HCT116 (cell line): ENCODE measurements around the gene MBD1. TPM values are rescaled to one million over a fixed set of nuclear protein-coding genes. Genes with fewer than 3 reads are reported as not detected.

Experiments used
- ATAC-seq: fragments of 200-7000 bp; cut with Tn5 transposase; 2 replicates; pipeline ENCODE4 v1.9.1; 2020; ENCODE audit warnings: mild to moderate bottlenecking, moderate library complexity
- BruUV-seq: library from RNA; stranded (reverse); fragments of 400-500 nt; replicated peaks from 2 replicates; lab custom pipeline; 2021; lab: Mats Ljungman, UMichigan
- CTCF ChIA-PET: fragments of 300-600 bp; sonication (Branson Sonifier 250); formaldehyde crosslinking; loops from one replicate; lab custom pipeline; 2021; ENCODE audit warnings: antibody characterized with exemption; lab: Charles Lee
- POLR2A ChIA-PET: fragments of 300-600, 350-600 bp; sonication (Branson Sonifier 250); formaldehyde crosslinking; loops from one replicate; lab custom pipeline; 2021; ENCODE audit warnings: antibody characterized with exemption; lab: Charles Lee
- RAD21 ChIA-PET, 2 experiments: fragments of 300-600 bp; sonication (Branson Sonifier 250); formaldehyde crosslinking; loops; one replicate each; lab custom pipeline; 2023; ENCODE audit warnings: low total read pairs in 2 of 2; ENCODE audit not compliant: uncharacterized antibody in 2 of 2, unreplicated experiment in 2 of 2, low non-redundant PET in 1 of 2; lab: Charles Lee
- DNase-seq: peaks from one replicate; pipeline ENCODE4 v3.0.0-alpha.2; 2010; ENCODE audit warnings: low read depth, low spot score
- H2AFZ ChIP-seq: fragments of 200-600 bp; shearing (Covaris generic), sonication (generic); 2 replicates; pipeline ENCODE4 v1.6.1; 2017; ENCODE audit warnings: low read depth, mixed run types, mixed read lengths, antibody characterized with exemption, low read length; ENCODE audit not compliant: poor library complexity, severe bottlenecking
- H3K27ac ChIP-seq: 2 replicates; pipeline ENCODE4 v1.5.1; 2012; ENCODE audit warnings: low read depth, low read length
- H3K27me3 ChIP-seq: fragments of 200-600 bp; sonication (generic); 2 replicates; pipeline ENCODE4 v1.6.1; 2016; ENCODE audit warnings: mixed run types, low read length, mixed read lengths; ENCODE audit not compliant: insufficient read depth
- H3K36me3 ChIP-seq, 2 experiments: fragments of 200-500 bp in 1 of 2; fragments of 200-600 bp in 1 of 2; sonication (Bioruptor generic) in 1 of 2; sonication (generic) in 1 of 2; 2 replicates each; pipeline versions ENCODE4 v1.5.1 to v1.6.1; 2014 to 2016; ENCODE audit warnings: low read length in 2 of 2, inconsistent platforms in 1 of 2, mixed read lengths in 1 of 2, mixed run types in 1 of 2; ENCODE audit not compliant: insufficient read depth in 2 of 2, control insufficient read depth in 1 of 2
- H3K4me1 ChIP-seq, 2 experiments: fragments of 200-600 bp in 1 of 2; sonication (generic) in 1 of 2; 2 replicates each; pipeline versions ENCODE4 v1.5.1 to v1.6.1; 2012 to 2017; ENCODE audit warnings: low read length in 2 of 2, inconsistent platforms in 1 of 2, mild to moderate bottlenecking in 1 of 2, mixed read lengths in 1 of 2, mixed run types in 1 of 2, moderate library complexity in 1 of 2; ENCODE audit not compliant: insufficient read depth in 2 of 2, control insufficient read depth in 1 of 2
- H3K4me2 ChIP-seq: fragments of 200-600 bp; sonication (generic); 2 replicates; pipeline ENCODE4 v1.6.1; 2017; ENCODE audit warnings: mixed run types, low read length, mixed read lengths
- H3K4me3 ChIP-seq, 2 experiments: fragments of 200-600 bp in 1 of 2; sonication (generic) in 1 of 2; replicated peaks in 1 of 2; 2 replicates each; pipeline ENCODE4 v1.5.1; 2011 to 2016; ENCODE audit warnings: low read length in 2 of 2, control low read depth in 1 of 2, low read depth in 1 of 2, mild to moderate bottlenecking in 1 of 2, mixed read lengths in 1 of 2, mixed run types in 1 of 2
- H3K79me2 ChIP-seq: fragments of 200-600 bp; sonication (generic); 2 replicates; pipeline ENCODE4 v1.6.1; 2017; ENCODE audit warnings: mild to moderate bottlenecking, mixed run types, low read length, moderate library complexity, mixed read lengths; ENCODE audit not compliant: insufficient read depth
- H3K9ac ChIP-seq: fragments of 200-600 bp; sonication (generic); 2 replicates; pipeline ENCODE4 v1.6.1; 2016; ENCODE audit warnings: low read length, mixed read lengths
- H3K9me2 ChIP-seq: fragments of 200-600 bp; sonication (generic), shearing (Covaris generic); 2 replicates; pipeline ENCODE4 v1.6.1; 2017; ENCODE audit warnings: mixed run types, mild to moderate bottlenecking, moderate library complexity; ENCODE audit not compliant: insufficient read depth
- H3K9me3 ChIP-seq, 2 experiments: fragments of 200-500 bp in 1 of 2; fragments of 200-600 bp in 1 of 2; sonication (Bioruptor generic) in 1 of 2; sonication (generic) in 1 of 2; 2 replicates each; pipeline ENCODE4 v1.6.1; 2014 to 2017; ENCODE audit warnings: low read length in 2 of 2, mixed read lengths in 2 of 2, inconsistent platforms in 1 of 2, low read depth in 1 of 2, mild to moderate bottlenecking in 1 of 2, mixed run types in 1 of 2, moderate library complexity in 1 of 2; ENCODE audit not compliant: control insufficient read depth in 1 of 2, insufficient read depth in 1 of 2
- H4K20me1 ChIP-seq: fragments of 200-600 bp; sonication (generic), shearing (Covaris generic); 2 replicates; pipeline ENCODE4 v1.6.1; 2017; ENCODE audit warnings: mixed run types, mild to moderate bottlenecking, moderate library complexity; ENCODE audit not compliant: insufficient read depth
- ELF1 ChIP-seq: IDR thresholded peaks from 2 replicates; pipeline ENCODE4 v1.6.1; 2012; ENCODE audit warnings: low read depth, borderline replicate concordance
- EZH2phosphoT487 ChIP-seq: fragments of 200-600 bp; IDR thresholded peaks from 2 replicates; pipeline ENCODE4 v1.6.1; 2018; ENCODE audit warnings: antibody characterized with exemption, borderline replicate concordance
- FOSL1 ChIP-seq: IDR thresholded peaks from 2 replicates; pipeline ENCODE4 v1.6.1; 2012; ENCODE audit warnings: low read depth
- JUND ChIP-seq: IDR thresholded peaks from 2 replicates; pipeline ENCODE4 v1.6.1; 2012
- POLR2A ChIP-seq: IDR thresholded peaks from 2 replicates; pipeline ENCODE4 v1.7.0; 2011; ENCODE audit warnings: borderline replicate concordance; ENCODE audit not compliant: insufficient read depth, insufficient read length; ENCODE audit errors: extremely low read depth
- SP1 ChIP-seq: IDR thresholded peaks from 2 replicates; pipeline ENCODE4 v1.6.1; 2012; ENCODE audit warnings: low read depth
- SRF ChIP-seq: IDR thresholded peaks from 2 replicates; pipeline ENCODE4 v1.6.1; 2012; ENCODE audit warnings: low read depth
- TCF7L2 ChIP-seq: IDR thresholded peaks from 2 replicates; pipeline ENCODE4 v1.7.0; 2011; ENCODE audit warnings: borderline replicate concordance, inconsistent platforms; ENCODE audit not compliant: insufficient read depth, insufficient read length; ENCODE audit errors: extremely low read depth
- ZNF274 ChIP-seq: fragments of 200-500 bp; sonication (Bioruptor generic); IDR thresholded peaks from 2 replicates; pipeline ENCODE4 v1.6.1; 2014; ENCODE audit warnings: mild to moderate bottlenecking, low read depth, low read length, inconsistent platforms
- intact Hi-C: fragments of 100-400 bp; cut with micrococcal nuclease; formaldehyde crosslinking; loops from 2 replicates; pipeline ENCODE4 v1.10.0; 2022
- total RNA-seq: library from RNA; stranded (reverse); gene quantifications from one replicate; pipeline ENCODE4 v1.2.1, GENCODE V29; 2021; ENCODE audit not compliant: unreplicated experiment
- TF ChIP-seq, protein P1 (sequence below): IDR thresholded peaks from 2 replicates; pipeline ENCODE4 v1.6.1; 2012

The MBD1 gene
- total RNA-seq, 1 experiment from 2014 or later: 63.9 TPM

DNA sequence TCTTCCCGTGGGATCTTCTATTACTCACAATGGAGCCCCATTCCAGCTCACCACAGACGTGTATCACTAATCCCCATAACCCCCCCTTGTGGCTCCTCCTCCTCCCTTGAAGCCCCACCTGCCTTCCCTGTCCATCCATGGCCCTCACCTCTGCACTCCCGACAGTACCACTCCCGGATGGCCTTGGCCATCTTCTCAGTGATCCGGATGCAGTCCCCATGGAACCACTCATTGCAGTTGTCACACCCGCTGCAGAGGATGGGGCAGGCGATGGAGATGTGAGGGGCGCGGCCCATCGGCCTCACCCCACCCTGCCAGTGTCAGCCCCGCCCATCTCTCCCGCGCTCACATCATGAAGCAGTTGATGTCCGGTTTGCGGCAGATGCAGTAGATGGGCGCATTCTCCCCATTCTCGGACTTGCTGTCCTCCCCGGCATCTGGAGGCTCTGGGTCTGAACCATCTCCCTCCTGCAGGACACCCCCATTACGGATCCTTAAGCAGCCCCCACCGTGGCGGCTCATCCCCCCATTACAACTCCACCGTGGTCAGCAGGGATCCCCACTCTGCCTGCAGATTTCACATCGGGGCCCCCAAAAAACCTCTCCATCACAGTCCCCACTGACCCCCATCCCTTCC is 5.2 kb upstream of the MBD1 start:
- Histone ChIP-seq H3K4me1 (peaks cover 5 to 31% of the 10 kb centered on the region in 2 experiments; a peak in 3 of 4 replicates), H4K20me1 (no peaks in the 10 kb centered on the region), H3K36me3 (peaks cover 4 to 34% of the 10 kb centered on the region in 2 experiments; a peak in 3 of 4 replicates), H2AFZ (no peak overlapping the region), H3K27me3 (no peaks in the 10 kb centered on the region), H3K4me2 (peak overlapping the region; percentile 89), H3K27ac (peak overlapping the region; percentile 48; the same call in 1 of the 2 replicates), H3K9ac (peak overlapping the region; percentile 89), H3K79me2 (peaks cover 22% of the 10 kb centered on the region), H3K9me3 (no peaks in the 10 kb centered on the region), H3K9me2 (no peaks in the 10 kb centered on the region), H3K4me3 (peak overlapping the region; percentile 83 to 97)
- ChIA-PET RAD21 (no interaction called here), POLR2A (no interaction called here), CTCF (interaction anchor here (1.0 kb wide), 1 partner anchor 82 kb away, joined by 4 read pairs; no protein-coding TSS in a partner anchor)
- ATAC-seq (peak; percentile 37), DNase-seq (peak; percentile 26)
- intact Hi-C loops: loop anchor here (2.0 to 10.0 kb wide), 4 partner anchors 46 to 792 kb away; partner anchors contain the start of gene RPL17
- no TSS peak for BruUV-seq
- TF ChIP-seq SP1 (no peak), JUND (no peak), ZNF274 (no peak), TCF7L2 (no peak), SRF (no peak), POLR2A (no peak), ELF1 (no peak), EZH2phosphoT487 (no peak), FOSL1 (no peak)
- TF ChIP-seq, protein P1, sequence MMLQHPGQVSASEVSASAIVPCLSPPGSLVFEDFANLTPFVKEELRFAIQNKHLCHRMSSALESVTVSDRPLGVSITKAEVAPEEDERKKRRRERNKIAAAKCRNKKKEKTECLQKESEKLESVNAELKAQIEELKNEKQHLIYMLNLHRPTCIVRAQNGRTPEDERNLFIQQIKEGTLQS: no peak
